ENCODE measurements around the gene TNK1. TPM values are rescaled to one million over a fixed set of nuclear protein-coding genes. Genes with fewer than 3 reads are reported as not detected.
A peak's percentile ranks its signal among the peaks of the same experiment; 100 is the strongest.

TNK1 gene
- total RNA-seq, 1 experiment from 2014 or later = 1.8 TPM

GRCh38 chr17:7421186-7421585 lies 40.3 kb downstream of the TNK1 start:
- in situ Hi-C loops (cut with HindIII; ENCODE audit: low pct_unique_long_range_greater_than_20kb, low sequenced_read_pairs) = no loop called here
- no peak for DNase-seq (ENCODE audit: low read depth)

- DNase-seq (ENCODE audit: low read depth) = no peak
- in situ Hi-C loops (cut with HindIII; ENCODE audit: low pct_unique_long_range_greater_than_20kb, low sequenced_read_pairs) = no loop called here
Measured at GRCh38 chr17:7423679-7424078, 42.8 kb downstream of the TNK1 start.

- in situ Hi-C loops (cut with HindIII; ENCODE audit: low pct_unique_long_range_greater_than_20kb, low sequenced_read_pairs) = no loop called here
- DNase-seq (ENCODE audit: low read depth) = no peak
Measured at GRCh38 chr17:7425316-7425715, 44.4 kb downstream of the TNK1 start, which contains the start of gene SPEM2. SPEM2 (plus strand) TSS chr17:7425616; CDS start chr17:7425689, 73 bp downstream.

- in situ Hi-C loops (cut with HindIII; ENCODE audit: low pct_unique_long_range_greater_than_20kb, low sequenced_read_pairs) = no loop called here
- DNase-seq (ENCODE audit: low read depth) = no peak
Measured at GRCh38 chr17:7425756-7426155, 44.9 kb downstream of the TNK1 start.

GRCh38 chr17:7426203-7426863 lies 45.4 kb downstream of the TNK1 start:
- no peak for DNase-seq (ENCODE audit: low read depth)
- in situ Hi-C loops (cut with HindIII; ENCODE audit: low pct_unique_long_range_greater_than_20kb, low sequenced_read_pairs) = no loop called here

GRCh38 chr17:7426896-7427489 lies 46.1 kb downstream of the TNK1 start:
- in situ Hi-C loops (cut with HindIII; ENCODE audit: low pct_unique_long_range_greater_than_20kb, low sequenced_read_pairs) = no loop called here
- DNase-seq (ENCODE audit: low read depth) = no peak

- no peak for DNase-seq (ENCODE audit: low read depth)
- in situ Hi-C loops (cut with HindIII; ENCODE audit: low pct_unique_long_range_greater_than_20kb, low sequenced_read_pairs) = no loop called here
Measured at GRCh38 chr17:7427549-7427948, 46.7 kb downstream of the TNK1 start.

GRCh38 chr17:7428557-7428956 lies 47.7 kb downstream of the TNK1 start, which contains the start of gene SPEM3:
SPEM3 (plus strand) TSS chr17:7428857; CDS start chr17:7428903, 46 bp downstream.
- in situ Hi-C loops (cut with HindIII; ENCODE audit: low pct_unique_long_range_greater_than_20kb, low sequenced_read_pairs) = no loop called here

GRCh38 chr17:7429722-7430121 lies 48.8 kb downstream of the TNK1 start:
- in situ Hi-C loops (cut with HindIII; ENCODE audit: low pct_unique_long_range_greater_than_20kb, low sequenced_read_pairs) = no loop called here
- no peak for DNase-seq (ENCODE audit: low read depth)

More at GRCh38 chr17:7428557-7428956, 47.7 kb downstream of the TNK1 start, which contains the start of gene SPEM3:
- DNase-seq (ENCODE audit: low read depth) = no peak

- in situ Hi-C loops (cut with HindIII; ENCODE audit: low pct_unique_long_range_greater_than_20kb, low sequenced_read_pairs) = no loop called here
- no peak for DNase-seq (ENCODE audit: low read depth)
Measured at GRCh38 chr17:7431231-7431630, 50.3 kb downstream of the TNK1 start.

- no peak for DNase-seq (ENCODE audit: low read depth)
- in situ Hi-C loops (cut with HindIII; ENCODE audit: low pct_unique_long_range_greater_than_20kb, low sequenced_read_pairs) = no loop called here
Measured at GRCh38 chr17:7432296-7432695, 51.4 kb downstream of the TNK1 start.

- no peak for DNase-seq (ENCODE audit: low read depth)
- in situ Hi-C loops (cut with HindIII; ENCODE audit: low pct_unique_long_range_greater_than_20kb, low sequenced_read_pairs) = no loop called here
Measured at GRCh38 chr17:7435676-7436555, 55.0 kb downstream of the TNK1 start.

GRCh38 chr17:7436556-7437368 lies 55.9 kb downstream of the TNK1 start:
- in situ Hi-C loops (cut with HindIII; ENCODE audit: low pct_unique_long_range_greater_than_20kb, low sequenced_read_pairs) = no loop called here
- peak; percentile 64 for DNase-seq (ENCODE audit: low read depth)

GRCh38 chr17:7437369-7437863 lies 56.5 kb downstream of the TNK1 start:
- no peak for DNase-seq (ENCODE audit: low read depth)
- in situ Hi-C loops (cut with HindIII; ENCODE audit: low pct_unique_long_range_greater_than_20kb, low sequenced_read_pairs) = no loop called here

GRCh38 chr17:7437950-7438614 lies 57.2 kb downstream of the TNK1 start:
- no peak for DNase-seq (ENCODE audit: low read depth)
- in situ Hi-C loops (cut with HindIII; ENCODE audit: low pct_unique_long_range_greater_than_20kb, low sequenced_read_pairs) = no loop called here

GRCh38 chr17:7438656-7439460 lies 58.0 kb downstream of the TNK1 start:
- no peak for DNase-seq (ENCODE audit: low read depth)
- in situ Hi-C loops (cut with HindIII; ENCODE audit: low pct_unique_long_range_greater_than_20kb, low sequenced_read_pairs) = no loop called here

All from Caki2 (cell line).